CD4-positive, alpha-beta T cell treated with Interleukin-4 for 4 hours (primary cell): Measurements from ENCODE around the gene RPL13.
"Not testable (repeated sequence)": the region's sequence is repeated elsewhere in the genome, so short reads cannot be mapped to it uniquely, and the experiment has no call there.

Experiments used
- DNase-seq: peaks from one replicate; pipeline ENCODE4 v3.0.0-alpha.2; 2020

The RPL13 gene

DNA sequence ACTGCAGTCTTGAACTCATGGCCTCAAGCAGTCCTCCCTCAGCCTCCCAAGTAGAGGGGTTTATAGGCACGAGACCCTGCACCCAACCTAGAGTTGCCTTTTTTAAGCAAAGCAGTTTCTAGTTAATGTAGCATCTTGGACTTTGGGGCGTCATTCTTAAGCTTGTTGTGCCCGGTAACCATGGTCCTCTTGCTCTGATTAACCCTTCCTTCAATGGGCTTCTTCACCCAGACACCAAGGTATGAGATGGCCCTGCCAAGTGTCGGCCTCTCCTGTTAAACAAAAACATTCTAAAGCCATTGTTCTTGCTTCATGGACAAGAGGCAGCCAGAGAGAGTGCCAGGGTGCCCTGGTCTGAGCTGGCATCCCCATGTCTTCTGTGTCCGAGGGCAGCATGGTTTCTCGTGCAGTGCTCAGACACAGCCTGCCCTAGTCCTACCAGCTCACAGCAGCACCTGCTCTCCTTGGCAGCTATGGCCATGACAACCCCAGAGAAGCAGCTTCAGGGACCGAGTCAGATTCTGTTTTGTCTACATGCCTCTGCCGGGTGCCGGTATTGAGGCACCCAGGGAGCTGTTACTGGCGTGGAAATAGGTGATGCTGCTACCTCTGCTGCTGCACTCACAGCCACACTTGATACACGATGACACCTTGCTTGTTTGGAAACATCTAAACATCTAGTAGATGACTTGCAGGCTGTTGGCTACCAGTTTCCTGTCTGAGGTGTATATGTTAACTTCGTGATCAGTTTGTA is 3.3 kb downstream of the RPL13 start:
- DNase-seq = no peak

DNA sequence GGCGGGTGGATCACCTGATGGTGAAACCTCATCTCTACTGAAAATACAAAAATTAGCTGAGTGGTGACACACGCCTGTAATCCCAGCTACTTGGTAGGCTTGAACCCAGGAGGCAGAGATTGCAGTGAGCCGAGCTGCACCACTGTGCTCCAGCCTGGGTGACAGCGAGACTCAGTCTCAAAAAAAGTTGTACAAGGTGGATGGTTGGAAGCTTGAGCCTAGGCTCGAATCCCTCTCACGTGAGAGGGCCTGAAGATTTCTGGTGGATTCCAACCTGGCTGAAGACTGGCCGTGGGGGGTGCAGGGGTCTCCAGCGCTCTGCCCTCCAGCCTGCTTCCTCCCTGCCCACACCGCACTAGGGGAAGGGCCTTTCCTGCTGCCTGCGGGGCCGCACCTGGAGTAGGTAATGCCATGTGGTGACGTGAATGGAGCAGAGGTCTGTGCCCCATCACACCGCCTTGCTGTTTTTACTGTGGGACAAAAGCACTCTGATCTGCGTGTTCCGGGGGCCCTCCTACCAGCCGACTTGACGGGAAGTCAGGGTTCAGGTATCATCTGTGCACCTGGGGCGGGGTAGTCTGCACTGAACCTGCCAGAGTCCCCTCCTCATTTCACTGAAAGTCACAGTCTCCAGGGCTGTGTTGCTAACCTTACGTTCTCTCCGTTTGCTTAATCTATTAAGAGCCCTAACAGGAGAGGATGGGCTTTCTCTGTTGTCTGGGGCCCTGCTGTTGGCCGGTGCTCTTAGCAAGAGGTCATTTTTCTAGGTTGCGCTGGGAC is 4.2 kb downstream of the RPL13 start:
- no peak for DNase-seq

DNA sequence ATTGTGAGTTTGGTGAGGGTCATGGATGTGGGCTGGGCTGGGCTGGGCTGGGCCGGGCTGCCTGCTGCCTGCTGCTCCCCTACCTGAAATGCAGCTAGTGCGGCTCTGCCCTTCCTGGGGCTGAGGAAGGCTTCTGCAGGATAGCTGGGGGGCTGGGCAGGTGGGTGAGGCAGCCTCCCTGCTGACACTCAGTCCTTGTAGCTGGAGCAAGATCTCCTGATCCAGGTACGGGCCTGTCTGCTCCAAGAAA is 4.7 kb downstream of the RPL13 start:
- DNase-seq = no peak

DNA sequence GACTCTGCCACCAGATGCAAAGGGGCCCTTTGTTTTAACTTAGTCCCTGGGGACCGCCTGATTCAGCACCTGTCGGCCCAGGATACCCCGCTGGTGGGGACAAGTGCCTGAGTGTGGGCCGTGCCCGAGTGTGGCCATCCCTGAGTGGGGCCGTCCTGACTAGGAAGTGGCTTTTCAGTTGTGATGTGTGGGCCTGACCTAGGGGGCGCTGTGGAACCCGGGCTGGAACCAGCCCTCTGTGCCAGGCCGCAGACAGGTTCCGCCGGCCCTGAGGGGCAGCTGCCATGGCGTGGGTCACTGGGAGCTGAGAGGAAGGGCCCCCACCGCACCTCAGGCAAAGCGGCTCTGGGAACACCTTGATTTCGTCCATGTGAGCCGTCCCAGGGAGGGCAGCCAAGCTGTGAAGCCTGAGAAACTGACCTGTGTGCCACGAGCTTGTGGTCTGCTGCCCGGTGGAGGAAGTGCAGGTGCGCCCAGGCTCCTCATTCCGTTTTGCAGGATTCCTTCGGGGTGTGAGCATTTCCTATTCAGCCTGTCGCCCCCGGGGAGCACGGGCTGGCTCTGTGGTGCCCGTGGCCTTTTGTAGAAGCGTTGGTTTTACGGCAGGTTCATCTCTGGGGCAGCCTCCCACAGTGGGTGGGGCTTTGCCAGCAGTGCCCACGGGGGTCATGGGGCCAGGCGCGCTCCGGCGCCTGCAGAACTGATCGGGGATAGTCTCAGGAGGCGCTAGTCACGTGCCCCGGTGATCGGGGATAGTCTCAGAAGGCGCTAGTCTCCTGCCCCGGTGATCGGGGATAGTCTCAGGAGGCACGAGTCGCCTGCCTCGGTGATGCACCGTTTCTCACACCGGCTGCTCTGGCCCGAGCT is 5.3 kb downstream of the RPL13 start:
- DNase-seq = peak; percentile 38

DNA sequence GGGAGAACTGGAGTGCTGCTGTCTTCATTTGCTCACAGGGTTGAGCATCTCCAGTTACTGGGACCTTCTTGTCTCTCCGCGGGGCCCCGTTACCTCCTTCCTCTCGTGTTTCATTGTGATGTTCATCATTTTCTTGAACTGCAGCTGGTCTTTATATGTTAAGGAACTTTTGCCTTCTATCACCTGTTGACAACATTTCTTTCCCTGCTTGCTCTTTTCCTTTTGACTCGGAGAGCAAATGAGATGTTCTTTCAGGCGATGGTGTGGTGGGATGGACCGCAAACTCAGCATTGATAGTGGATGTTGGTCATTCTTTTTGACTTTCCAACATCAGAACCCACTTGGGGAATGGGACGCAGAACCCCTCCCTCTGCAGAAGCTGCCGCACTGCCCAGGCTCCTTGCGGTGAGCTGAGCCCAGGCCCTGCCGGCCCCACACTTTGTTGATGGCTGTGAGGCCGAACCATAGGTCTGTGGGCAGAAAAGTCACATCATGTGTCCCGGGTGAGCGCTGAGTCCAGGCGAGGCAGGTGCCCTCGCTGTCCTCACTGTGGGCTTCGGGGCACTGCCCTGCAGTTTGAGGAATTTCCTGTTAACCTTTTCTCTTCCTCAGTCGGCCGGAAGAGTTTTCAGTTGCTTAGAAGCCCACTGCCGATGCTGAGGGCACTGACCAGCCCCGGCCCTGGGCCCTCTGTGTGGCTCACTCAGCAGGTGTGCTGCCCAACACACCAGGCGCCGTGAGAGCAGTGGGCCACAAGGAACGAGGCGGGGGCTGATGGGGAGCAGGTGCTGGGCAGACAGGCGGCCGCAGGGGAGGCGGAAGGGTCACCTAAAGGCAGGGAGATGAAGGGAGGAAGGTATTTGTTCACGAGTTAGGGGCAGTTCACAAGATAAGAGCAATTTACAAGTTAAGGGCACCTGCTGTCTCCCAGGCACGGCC is 7.4 kb downstream of the RPL13 start:
- DNase-seq = no peak

DNA sequence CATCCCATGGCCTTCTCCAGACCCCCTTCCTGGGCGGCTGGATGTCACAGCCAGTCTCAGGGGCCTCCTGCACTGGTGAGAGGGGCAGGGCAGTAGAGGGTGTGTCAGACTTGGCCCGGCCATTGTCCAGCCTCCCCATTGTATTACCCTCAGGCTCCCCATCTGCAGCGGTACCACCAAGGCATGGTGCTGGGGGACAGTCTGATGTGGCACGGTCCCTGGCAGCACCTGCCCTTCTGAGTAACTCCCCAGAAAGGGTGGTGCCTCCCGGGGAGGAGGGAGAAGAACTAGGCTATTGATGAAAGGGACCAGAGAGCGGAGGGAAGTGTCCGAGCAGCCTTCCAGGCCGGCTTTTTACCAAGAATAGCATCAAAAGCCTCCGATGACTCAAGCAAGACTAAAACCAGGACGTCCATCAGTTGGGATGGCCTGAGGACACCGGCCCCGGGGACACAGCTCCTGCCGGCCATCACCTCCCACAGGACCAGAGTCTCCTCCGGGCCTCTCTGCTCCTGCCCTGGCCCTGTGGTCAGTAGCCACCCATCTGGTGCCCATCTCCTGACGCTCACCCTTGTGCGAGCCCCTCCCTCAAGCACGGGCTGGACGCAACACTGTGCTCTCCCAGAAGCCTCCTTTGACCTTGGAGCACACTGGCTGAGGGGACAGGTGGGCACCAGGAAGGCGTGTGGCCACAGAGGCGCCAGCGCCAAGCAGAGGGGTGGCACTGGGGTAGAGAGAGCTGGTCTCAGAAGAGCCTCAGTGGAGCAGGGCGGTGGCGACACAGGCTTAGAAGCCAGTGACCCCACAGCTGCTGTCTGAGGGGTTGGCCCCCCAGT is 9.2 kb downstream of the RPL13 start:
- DNase-seq = no peak

DNA sequence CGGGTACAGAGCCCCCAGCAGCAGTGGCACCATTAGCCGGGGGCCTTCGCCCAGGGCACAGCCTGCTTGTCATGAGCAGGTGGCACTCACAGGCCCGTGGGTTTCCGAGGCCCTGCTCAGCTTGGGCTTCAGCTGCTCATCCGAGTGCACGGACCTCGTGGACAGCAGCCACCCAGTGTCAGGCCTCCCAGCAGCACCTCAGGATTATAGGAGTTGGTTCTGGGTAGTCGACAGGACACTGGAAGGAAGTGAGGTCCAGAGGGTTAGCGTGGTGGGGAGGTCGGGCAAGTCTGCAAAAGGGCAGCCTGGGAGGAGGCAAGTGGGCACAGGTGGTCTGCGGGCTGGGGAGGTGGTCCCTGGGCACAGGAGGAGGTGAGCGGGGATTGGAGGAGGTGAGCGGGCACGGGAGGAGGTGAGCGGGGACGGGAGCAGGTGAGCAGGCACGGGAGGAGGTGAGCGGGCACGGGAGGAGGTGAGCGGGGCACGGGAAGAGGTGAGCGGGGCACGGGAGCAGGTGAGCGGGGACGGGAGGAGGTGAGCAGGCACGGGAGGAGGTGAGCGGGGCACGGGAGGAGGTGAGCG is 10.0 kb downstream of the RPL13 start:
- DNase-seq = no peak

DNA sequence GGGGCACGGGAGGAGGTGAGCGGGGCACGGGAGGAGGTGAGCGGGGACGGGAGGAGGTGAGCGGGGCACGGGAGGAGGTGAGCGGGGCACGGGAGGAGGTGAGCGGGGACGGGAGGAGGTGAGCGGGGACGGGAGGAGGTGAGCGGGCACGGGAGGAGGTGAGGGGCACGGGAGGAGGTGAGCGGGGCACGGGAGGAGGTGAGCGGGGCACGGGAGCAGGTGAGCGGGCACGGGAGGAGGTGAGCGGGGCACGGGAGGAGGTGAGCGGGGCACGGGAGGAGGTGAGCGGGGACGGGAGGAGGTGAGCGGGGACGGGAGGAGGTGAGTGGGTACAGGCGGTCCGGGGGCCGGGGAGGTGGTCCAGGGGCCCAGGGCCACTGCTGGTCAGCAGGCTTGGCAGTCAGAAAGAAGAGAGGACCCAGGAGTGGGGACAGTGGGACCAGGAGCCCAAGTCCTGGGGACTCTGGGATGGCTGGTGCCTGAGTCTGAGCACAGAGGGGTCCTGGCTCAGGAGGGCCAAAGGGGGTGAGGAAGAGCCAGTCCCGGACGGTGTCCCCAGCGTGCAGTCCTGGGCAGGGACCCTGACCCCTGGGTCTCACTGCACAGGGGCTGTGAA is 10.6 kb downstream of the RPL13 start:
- not testable (repeated sequence) for DNase-seq

DNA sequence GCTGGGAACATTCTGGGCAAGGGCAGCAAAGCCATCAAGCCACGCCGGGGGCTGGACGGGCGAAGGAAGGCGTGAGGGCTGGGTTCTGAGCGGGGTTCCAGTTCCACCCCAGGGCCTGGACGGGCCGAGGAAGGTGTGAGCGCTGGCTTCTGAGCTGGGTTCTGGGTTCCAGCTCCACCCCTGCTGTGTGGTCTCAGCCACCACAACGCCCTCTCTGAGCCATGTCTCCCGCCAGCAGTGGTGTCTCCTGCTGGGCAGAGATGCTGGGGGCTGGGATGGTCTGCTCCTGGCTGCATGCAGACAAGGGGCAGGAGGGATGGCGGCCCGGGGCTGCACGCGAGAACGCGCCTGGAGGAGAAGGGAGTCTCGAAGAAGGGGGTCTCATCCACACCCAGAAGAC is 11.2 kb downstream of the RPL13 start:
- no peak for DNase-seq

DNA sequence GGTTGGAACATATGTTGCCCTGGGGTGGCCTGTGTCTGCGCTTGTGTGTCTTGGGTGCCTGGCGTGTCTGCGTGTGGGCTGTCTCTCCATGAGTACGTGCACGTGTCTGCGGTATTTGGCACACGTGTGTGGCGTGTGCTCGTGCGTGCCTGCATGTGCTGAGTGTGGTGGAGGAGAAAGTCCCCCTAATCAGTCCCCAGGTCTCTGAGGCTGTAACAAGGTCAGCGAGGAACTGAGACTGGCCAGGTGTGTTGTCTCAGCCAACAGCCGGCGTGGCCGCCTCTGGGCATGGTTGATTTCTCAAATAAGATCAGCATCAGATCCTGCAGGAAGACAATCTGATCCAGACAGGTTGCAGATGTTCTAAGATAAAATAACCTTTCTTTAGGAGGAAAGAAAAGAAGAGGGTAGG is 11.6 kb downstream of the RPL13 start:
- DNase-seq = no peak

DNA sequence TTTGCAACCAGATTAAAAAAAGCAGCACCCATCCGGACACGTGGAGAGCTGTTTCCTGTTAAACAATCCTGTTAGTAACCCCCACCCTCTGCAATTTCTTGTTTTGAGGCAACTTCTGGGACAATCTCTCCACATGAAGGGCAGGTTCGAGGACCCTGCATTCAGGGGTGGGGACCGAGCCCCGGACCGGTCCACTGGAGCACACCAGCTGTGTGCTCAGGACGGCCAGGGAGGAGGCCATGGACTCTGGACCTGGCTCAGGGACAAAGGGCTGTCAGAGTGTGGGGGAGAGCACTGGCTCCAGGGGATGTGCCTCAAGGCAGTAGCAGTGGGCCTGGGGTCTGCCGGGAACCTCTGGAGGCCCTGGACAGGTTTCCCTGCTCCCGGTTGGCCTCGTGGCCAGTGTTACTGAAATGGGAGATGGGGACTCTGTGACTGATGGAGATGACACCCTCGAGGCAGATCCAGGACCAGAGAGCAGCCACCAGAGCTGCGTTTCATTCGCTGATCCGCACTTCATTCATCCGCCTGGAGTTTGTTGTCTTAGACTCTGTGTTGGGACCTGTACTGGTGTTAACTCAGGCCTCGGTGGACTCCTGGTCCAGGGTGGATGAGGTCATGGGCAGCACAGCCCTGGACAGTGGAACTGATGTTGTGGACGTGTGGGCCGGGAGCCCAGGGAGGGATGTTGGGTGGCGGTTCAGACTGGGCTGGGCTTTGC is 12.2 kb downstream of the RPL13 start:
- DNase-seq = no peak

DNA sequence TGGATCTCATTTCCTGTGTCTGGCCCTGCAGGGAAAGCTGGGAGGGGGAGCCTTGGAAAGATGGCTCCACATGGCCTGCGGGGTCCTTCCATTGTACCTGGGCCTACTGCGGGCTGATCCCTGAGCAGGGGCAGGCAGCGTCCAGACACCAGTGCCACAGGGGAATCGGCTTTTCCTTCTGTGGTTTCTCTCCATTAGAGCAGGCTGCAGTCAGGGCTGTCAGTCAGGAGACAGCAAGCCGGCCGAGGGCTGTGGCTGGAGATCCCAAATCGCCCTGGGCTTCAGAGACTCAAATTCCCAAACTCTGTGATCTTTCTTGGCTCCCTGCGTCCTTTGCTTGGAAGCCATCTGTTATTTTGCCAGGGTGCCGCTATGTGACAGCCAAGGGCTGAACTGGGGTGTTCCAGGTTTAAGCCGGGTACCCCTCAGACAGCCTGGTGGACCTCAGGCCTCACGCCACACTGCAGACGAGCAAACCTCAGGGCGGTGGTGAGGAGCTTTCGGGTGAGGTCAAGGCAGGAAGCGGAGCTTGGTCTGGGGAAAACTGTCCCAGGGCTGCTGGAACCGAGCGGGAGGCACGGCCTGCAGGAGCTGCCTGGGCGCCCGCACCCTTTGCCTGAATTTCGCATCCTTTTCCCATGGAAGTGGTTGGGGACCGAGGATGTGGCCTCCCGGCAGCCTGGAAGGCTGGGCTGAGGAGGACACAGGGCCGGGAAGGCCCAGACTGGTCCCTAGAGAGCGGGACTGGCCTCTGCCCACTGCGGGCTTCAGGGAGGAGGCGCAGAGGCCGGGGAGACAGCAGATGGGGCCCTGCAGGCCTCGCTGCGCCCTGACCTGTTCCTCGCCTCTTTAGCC is 13.6 kb downstream of the RPL13 start:
- DNase-seq = no peak

DNA sequence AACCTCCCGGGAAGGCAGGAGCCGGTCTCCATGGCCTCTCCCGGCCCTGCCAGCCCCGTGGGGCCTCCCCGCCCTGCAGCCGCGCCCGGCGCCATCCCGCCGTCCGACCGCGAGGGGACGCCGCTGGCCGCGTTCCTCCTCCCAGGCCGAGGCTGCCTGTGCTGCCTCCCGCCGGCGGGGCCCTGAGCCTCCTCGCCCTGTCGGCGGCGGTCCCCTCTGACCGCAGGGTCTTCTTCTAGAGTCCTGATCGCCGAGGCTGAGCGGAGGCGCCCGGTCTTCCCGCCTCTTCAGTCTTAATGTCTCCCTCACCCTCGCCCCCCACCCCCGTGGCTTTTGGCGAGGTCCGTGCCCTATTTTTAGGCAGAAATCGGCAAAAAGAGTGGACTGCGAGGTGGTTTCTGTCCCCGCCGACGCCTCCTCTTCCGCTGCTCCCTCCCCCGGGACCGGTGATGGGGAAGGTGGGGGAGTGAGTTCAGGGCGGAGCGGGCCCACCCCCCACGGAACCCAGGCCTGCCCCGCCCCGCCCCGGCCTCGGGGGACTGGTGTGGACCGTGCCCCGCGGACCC is 14.3 kb downstream of the RPL13 start:
- DNase-seq = peak; percentile 31

DNA sequence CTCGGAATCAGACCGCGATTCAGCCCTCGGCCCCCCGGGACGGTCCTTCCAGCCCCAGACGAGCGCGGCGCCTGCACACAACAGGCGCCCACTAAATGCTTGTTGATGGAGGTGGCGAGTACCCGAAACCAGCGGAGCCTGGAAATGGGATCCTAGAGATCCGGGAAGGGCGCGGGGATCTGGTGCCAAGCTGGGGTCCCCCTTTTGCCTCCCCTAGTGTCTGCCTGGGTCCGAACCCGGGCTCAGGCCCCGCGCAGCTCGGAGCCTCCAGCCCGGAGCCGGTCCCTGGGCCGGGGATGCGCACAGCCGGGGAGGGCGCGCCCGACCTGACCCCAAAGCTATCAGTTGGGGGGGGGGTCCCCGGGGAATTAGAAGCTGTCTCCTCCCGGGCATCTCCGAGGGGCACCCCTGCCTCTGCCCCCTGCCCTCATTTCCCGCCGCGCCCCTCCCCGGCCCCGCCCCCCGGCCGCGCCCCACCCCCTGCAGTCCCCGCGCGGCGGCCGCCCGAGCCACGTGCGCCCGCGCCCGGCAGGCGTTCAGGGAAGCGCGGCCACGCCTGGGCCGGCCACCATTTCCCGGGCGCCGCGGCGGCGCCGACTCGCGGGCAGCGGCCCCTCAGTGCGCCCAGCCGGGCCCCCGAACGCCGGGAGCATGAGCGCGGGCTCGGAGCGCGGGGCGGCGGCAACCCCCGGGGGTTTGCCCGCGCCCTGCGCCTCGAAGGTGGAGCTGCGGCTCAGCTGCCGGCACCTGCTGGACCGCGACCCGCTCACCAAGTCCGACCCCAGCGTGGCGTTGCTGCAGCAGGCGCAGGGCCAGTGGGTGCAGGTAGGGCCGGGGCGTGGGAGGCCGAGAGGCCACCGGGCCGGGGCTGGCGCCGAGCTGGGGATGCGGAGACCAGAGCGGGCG is 15.0 kb downstream of the RPL13 start, which contains the start of gene CPNE7:
CPNE7 (plus strand) TSS at position 512 of the 906 bp plus-strand sequence; CDS start at position 652, 140 bp downstream.
- DNase-seq = no peak

DNA sequence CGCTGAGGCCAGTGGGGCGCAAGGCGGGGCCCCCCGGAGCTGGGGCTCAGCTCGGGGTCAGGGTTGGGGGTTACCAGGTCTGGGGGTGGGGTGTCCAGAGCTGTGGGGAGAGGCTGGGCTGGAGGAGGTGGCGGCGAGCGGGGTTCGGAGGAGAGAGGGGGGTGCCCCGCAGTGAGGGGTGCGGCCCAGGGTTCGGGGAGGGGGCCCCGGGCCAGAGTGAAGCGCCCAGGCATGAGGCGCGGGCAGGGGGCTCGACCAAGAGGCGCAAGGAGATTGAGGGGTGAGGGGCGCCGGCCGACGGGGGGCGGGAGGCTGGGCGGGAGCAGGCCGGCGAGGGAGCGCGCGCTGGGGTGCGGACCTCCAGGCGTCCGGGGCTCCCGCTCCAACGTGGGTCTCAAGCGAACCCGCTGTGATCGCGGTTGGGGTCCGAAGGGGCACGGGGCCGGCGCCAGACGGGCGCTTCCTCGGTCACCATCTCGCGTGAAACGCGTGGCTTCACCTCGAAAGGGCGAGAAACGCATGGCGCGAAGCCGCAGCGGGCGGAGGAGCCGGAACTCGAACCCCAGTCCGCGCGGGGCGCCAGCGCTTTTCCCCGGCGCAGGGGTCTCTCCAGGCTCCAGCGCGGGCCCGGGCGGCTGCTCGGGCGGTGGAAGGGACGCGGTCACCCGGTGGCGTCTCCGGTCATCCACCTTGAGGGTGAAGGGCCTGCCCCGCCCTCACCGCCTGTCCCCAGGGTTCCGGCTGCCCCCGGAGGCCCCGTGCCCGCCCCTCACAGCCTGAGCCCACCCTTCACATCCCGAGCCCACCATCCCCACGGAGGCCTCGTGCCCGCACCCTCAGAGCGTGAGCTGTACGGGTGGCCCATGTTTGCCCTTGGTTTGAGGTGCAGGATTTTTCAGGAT is 15.9 kb downstream of the RPL13 start:
- no peak for DNase-seq

DNA sequence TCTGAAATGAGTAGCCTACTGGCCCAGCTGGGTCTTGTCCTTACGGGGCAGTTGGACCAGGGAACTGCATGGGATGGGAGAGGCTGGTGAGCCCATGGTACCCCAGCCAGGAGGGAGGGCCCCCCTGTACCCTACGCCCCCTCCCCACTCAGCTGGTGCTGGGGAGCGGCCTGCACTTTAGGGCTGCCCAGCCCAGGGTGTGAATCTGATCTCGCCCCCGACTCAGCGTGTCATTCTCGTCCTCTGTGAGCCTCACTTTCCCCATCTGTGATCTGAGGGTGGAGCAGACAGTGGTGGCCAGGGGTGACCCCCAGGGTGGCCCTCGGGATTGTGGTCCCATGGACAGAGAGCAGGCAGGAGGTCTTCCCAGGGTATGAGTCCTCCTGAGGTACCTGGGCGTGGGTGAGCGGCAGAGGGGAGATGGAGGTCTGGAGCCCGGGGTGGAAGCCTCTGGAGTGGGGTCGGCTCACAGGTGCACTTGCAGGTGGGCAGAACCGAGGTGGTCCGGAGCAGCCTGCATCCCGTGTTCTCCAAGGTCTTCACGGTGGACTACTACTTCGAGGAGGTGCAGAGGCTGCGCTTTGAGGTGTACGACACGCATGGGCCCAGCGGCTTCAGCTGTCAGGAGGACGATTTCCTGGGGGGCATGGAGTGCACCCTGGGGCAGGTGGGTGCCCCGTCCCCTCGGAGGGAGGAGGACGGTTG is 16.7 kb downstream of the RPL13 start:
- DNase-seq = no peak
